ENCODE data around the gene PPFIA1.

Gene PPFIA1

GRCh38 chr11:70411713-70412452 is 141.4 kb downstream of the PPFIA1 start:
- TF ChIP-seq CTCF (IDR thresholded peaks at IDR 0.05; ENCODE audit: borderline replicate concordance, insufficient read depth, low read depth, low read length), result no peak
- no peak overlapping the region for H3K4me3 ChIP-seq (ENCODE audit: low read depth, low read length)

DNA sequence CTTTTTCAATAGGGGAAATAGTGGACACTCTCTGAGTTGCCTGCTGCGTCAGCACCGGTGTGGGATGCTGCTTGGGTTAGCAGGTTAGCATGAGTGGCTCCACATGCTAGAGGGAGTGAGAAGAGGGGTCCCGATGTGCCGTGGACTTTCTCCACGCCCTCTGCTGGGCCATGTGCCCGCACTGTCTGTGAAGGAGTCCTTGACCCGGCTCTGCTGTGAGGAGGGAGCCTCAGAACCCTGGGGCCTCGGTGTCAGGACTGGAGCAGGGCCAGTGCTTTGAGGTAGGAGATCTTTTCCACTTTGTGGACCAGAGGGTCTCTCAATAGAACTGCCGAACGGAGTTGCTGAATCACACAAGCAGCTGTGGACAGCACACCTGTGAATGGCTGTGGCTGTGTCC is 142.7 kb downstream of the PPFIA1 start:
- TF ChIP-seq CTCF (IDR thresholded peaks at IDR 0.05; ENCODE audit: borderline replicate concordance, insufficient read depth, low read depth, low read length), result no peak
- no peak overlapping the region for H3K4me3 ChIP-seq (ENCODE audit: low read depth, low read length)

GRCh38 chr11:70414341-70415100 is 144.0 kb downstream of the PPFIA1 start:
- no peak overlapping the region for H3K4me3 ChIP-seq (ENCODE audit: low read depth, low read length)
- TF ChIP-seq CTCF (IDR thresholded peaks at IDR 0.05; ENCODE audit: borderline replicate concordance, insufficient read depth, low read depth, low read length), result no peak

GRCh38 chr11:70415191-70415590 is 144.7 kb downstream of the PPFIA1 start:
- no peak overlapping the region for H3K4me3 ChIP-seq (ENCODE audit: low read depth, low read length)
- peak; percentile 25; the same call in 1 of the 2 replicates for TF ChIP-seq CTCF (IDR thresholded peaks at IDR 0.05; ENCODE audit: borderline replicate concordance, insufficient read depth, low read depth, low read length)

DNA sequence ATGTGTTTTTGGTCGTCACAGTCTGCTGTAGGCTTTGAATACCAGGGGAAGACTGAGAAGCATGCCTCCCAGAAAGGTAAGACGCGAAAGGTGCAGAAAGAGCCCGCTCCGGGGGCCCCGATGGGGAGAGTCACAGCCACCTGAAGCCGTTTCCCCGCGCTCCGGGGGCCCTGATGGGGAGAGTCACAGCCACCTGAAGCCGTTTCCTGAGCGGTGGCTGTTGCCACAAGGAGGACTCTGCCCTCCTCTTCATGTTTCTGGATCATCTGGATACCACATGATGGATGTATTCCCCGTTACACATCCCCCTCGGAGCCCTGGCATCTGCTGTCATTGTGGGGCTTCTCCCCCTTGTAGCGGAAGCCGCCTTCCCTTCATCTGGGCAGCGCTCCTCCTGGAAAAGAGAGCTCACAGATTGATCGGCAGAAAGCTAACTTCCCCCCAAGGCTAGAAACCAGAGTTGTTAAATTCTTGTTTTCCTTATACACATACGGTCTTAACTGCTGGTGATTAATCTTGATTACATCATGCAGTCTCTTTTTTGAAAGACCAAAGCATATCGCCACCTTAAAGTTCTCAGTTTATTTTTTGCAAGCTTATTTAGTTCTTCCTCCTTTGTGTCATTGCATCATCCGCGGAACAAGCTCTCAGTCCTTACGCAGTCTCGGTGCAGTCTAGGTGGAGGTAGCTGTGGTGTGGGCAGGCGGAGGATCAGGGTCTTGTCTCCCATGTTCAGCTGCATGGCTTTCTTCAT is 145.3 kb downstream of the PPFIA1 start:
- H3K4me3 ChIP-seq (ENCODE audit: low read depth, low read length), result no peak overlapping the region
- no peak for TF ChIP-seq CTCF (IDR thresholded peaks at IDR 0.05; ENCODE audit: borderline replicate concordance, insufficient read depth, low read depth, low read length)

DNA sequence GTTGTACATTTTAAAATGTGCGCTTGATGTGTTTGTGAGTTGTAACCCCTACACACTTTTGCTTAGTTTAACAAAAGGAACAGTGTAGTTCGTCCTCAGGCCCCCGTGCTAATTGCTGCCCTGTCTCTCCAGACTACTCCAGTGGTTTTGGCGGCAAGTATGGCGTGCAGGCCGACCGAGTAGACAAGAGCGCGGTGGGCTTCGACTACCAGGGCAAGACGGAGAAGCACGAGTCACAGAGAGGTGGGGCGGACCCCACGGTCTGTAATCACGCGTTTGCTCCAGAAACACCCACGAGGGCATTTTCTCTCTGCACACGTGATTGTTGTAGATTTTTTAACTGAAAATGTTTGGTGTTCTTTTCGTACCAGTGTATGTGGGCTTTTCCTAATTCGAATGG is 146.4 kb downstream of the PPFIA1 start:
- H3K4me3 ChIP-seq (ENCODE audit: low read depth, low read length), result no peak overlapping the region
- no peak for TF ChIP-seq CTCF (IDR thresholded peaks at IDR 0.05; ENCODE audit: borderline replicate concordance, insufficient read depth, low read depth, low read length)
